ENCODE measurements around the gene TULP4.
A peak's percentile ranks its signal among the peaks of the same experiment; 100 is the strongest.
"Not testable (repeated sequence)": the region's sequence is repeated elsewhere in the genome, so short reads cannot be mapped to it uniquely, and the experiment has no call there.

The TULP4 gene

DNA sequence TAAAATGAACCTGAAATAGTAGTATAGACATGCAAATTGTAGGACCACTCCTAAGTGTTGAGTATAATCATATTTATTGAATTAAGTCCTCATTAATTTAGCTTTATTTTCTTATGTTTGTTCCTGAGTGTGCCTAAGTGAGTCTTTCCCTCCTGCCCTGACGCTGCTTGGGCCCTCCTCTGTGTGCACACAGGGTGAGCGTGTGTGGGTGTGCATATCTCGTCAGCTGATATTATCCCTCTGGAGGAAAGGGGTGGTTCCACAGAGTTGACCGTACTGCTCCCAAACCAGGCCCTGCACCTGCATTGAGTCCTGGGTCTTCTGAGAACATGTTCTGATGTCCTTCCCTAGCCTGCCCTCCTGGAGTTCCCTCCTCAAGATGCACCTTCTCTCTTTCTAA, 28.0 kb downstream of the TULP4 start:
- no peak overlapping the region for H3K4me3 ChIP-seq (ENCODE audit: low read depth, low read length)
- TF ChIP-seq, protein P1, sequence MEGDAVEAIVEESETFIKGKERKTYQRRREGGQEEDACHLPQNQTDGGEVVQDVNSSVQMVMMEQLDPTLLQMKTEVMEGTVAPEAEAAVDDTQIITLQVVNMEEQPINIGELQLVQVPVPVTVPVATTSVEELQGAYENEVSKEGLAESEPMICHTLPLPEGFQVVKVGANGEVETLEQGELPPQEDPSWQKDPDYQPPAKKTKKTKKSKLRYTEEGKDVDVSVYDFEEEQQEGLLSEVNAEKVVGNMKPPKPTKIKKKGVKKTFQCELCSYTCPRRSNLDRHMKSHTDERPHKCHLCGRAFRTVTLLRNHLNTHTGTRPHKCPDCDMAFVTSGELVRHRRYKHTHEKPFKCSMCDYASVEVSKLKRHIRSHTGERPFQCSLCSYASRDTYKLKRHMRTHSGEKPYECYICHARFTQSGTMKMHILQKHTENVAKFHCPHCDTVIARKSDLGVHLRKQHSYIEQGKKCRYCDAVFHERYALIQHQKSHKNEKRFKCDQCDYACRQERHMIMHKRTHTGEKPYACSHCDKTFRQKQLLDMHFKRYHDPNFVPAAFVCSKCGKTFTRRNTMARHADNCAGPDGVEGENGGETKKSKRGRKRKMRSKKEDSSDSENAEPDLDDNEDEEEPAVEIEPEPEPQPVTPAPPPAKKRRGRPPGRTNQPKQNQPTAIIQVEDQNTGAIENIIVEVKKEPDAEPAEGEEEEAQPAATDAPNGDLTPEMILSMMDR (IDR thresholded peaks at IDR 0.05; ENCODE audit: insufficient read depth, low read depth, low read length, missing control alignments) = no peak
- no peak for DNase-seq (ENCODE audit: low read depth)

DNA sequence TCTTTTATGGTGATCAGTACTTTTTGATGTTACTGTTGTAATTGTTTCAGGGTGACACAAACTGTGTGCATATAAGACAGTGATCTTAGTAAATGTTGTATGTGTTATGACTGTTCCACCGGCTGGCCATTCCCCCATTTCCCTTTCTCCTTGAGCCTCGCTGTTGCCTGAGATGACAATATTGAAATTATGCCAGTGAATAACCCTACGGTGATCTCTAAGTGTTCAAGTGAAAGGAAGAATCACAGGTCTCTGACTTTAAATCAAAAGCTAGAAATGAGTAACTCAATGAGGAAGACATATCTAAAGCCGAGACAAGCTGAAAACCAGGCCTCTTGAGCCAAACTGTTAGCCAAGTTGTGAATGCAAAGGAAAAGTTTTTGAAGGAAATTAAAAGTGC, 32.3 kb downstream of the TULP4 start:
- no peak overlapping the region for H3K4me3 ChIP-seq (ENCODE audit: low read depth, low read length)
- TF ChIP-seq, protein P1 (IDR thresholded peaks at IDR 0.05; ENCODE audit: insufficient read depth, low read depth, low read length, missing control alignments) = no peak
- peak; percentile 68 for DNase-seq (ENCODE audit: low read depth)

DNA sequence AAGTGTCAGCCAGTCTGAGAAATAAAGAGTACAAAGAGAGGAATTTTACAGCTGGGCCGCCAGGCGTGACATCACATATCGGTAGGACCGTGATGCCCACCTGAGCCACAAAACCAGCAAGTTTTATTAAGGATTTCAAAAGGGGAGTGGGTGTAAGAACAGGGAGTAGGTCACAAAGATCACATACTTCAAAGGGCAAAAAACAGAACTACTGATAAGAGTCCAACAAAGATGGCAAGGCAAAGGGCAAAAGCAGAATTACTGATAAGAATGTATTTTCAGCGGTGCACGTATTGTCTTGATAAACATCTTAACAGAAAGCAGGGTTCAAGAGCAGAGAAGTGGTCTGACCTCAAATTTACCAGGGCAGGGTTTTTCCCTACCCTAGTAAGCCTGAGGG, 33.2 kb downstream of the TULP4 start:
- H3K4me3 ChIP-seq (ENCODE audit: low read depth, low read length); DNase-seq (ENCODE audit: low read depth): not testable (repeated sequence)

DNA sequence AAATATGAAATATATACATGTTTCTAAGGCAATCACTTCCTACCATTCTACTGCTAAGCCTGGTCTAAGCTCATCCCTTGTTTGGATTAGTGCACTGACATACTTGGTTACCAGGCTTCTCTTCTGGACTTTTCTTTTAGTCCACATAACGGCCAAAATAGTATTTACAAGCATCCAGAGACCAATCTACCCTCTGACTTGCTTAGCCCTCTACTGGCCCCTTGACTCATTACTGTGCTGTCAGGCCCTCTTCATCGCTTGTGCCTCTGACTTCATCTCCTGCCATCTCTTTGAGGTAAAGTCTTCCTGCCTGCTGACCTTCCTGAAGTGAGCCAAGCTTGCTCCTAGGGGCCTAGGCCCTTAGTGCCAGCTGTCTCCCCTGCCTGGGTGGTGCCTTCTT, 35.1 kb downstream of the TULP4 start:
- no peak for DNase-seq (ENCODE audit: low read depth)
- no peak overlapping the region for H3K4me3 ChIP-seq (ENCODE audit: low read depth, low read length)
- TF ChIP-seq, protein P1 (IDR thresholded peaks at IDR 0.05; ENCODE audit: insufficient read depth, low read depth, low read length, missing control alignments) = no peak

DNA sequence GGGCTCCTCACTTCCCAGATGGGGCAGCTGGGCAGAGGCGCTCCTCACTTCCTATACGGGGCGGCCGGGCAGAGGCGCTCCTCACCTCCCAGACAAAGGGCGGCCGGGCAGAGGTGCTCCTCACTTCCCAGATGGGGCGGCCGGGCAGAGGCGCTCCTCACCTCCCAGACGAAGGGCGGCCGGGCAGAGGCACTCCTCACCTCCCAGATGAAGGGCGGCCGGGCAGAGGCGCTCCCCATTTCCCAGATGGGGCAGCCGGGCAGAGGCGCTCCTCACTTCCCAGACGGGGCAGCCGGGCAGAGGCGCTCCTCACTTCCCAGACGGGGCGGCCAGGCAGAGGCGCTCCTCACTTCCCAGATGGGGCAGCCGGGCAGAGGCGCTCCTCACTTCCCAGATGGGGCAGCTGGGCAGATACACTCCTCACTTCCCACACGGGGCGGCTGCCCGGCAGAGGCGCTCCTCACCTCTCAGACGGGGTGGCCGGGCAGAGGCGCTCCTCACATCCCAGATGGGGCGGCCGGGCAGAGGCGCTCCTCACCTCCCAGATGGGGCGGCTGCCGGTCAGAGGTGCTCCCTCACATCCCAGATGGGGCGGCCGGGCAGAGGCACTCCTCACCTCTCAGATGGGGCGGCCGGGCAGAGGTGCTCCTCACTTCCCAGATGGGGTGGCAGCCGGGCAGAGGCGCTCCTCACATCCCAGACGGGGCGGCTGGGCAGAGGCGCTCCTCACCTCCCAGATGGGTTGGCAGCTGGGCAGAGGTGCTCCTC, 36.7 kb downstream of the TULP4 start:
- DNase-seq (ENCODE audit: low read depth); H3K4me3 ChIP-seq (ENCODE audit: low read depth, low read length): not testable (repeated sequence)

DNA sequence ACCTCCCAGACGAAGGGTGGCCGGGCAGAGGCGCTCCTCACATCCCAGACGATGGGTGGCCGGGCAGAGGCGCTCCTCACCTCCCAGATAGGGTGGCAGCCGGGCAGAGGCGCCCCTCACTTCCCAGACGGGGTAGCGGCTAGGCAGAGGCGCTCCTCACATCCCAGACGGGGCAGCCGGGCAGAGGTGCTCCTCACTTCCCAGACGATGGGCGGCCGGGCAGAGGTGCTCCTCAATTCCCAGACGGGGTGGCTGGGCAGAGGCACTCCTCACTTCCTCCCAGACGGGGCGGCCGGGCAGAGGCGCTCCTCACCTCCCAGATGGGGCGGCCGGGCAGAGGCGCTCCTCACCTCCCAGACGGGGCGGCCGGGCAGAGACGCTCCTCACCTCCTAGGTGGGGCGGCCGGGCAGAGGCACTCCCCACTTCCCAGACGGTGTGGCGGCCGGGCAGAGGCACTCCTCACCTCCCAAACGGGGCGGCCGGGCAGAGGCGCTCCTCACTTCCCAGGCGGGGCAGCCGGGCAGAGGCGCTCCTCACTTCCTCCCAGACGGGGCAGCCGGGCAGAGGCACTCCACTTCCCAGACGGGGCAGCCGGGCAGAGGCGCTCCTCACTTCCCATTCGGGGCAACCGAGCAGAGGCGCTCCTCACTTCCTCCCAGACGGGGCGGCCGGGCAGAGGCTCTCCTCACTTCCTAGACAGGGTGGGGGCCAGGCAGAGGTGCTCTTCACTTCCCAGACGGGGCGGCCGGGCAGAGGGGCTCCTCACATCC, 37.4 kb downstream of the TULP4 start:
- not testable (repeated sequence) for H3K4me3 ChIP-seq (ENCODE audit: low read depth, low read length); DNase-seq (ENCODE audit: low read depth)

DNA sequence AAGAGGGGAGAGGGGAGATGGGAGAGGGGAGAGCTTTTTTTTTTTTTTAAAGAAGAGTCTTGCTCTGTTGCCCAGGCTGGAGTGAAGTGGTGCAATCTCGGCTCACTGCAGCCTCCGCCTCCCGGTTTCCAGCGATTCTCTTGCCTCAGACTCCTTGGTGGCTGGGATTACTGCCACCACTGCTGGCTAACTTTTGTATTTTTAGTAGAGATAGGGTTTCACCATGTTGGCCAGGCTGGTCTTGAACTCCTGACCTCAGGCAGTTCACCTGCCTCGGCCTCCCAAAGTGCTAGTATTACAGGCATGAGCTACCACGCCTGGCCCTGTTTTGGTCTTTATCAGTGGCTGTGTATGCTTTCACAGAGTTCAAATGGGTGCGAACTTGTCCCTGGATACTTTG, 38.5 kb downstream of the TULP4 start:
- DNase-seq (ENCODE audit: low read depth); H3K4me3 ChIP-seq (ENCODE audit: low read depth, low read length): not testable (repeated sequence)

DNA sequence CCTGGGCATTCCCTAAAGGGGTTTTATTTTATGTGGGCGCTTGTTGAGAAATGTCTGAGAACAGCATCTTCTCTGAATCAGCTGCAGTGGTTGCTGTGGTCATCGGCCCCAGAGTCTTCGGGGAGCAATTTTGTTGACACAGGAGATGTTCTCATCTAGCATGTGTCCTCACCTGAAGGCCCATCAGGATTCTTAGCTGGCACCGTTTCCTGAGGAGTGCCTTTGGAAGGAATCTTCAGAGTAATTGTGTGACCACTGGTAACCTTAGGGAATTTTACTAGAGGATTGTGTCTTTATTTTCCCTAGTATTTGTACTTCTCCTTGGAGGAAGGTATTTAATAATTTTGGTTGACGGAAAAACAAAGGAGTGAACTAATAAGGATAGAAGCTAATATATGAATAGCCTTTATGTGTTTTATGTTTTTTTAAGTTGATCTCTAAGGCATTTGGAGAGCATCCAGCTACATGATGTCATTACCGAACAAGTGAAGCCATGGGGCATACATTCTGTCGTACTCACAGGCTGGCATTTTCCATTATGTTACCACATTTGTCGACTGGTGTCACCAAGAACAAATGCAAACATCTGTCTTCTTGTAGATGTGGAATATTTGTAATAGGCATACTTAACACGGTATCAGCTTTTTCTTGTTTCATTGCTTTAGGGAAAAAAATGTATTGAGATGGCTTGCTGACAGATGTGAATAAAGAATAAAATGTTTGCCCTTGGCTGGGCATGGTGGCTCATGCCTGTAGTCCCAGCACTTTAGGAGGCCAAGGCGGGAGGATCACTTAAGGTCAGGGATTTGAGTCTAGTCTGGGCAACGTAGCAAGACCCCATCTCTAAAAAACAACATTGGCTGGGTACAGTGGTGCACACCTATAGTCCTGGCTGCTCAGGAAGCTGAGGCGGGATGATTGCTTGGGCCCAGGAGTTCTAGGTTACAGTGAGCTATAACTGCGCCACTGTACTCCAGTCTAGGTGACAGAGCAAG, 41.9 kb downstream of the TULP4 start:
- TF ChIP-seq, protein P1 (IDR thresholded peaks at IDR 0.05; ENCODE audit: insufficient read depth, low read depth, low read length, missing control alignments) = no peak
- DNase-seq (ENCODE audit: low read depth) = no peak
- H3K4me3 ChIP-seq (ENCODE audit: low read depth, low read length) = no peak overlapping the region

All from GM12865 (cell line).